GM19043 (cell line): Measurements from ENCODE around the gene SFTA2.
"Not testable (repeated sequence)": the region's sequence is repeated elsewhere in the genome, so short reads cannot be mapped to it uniquely, and the experiment has no call there.

ENCODE experiments used
- ATAC-seq: cut with Tn5 transposase; IDR thresholded peaks from one replicate; pipeline ENCODE4 v1.9.1; 2021; ENCODE audit warnings: low read depth; ENCODE audit not compliant: unreplicated experiment

Gene SFTA2

DNA sequence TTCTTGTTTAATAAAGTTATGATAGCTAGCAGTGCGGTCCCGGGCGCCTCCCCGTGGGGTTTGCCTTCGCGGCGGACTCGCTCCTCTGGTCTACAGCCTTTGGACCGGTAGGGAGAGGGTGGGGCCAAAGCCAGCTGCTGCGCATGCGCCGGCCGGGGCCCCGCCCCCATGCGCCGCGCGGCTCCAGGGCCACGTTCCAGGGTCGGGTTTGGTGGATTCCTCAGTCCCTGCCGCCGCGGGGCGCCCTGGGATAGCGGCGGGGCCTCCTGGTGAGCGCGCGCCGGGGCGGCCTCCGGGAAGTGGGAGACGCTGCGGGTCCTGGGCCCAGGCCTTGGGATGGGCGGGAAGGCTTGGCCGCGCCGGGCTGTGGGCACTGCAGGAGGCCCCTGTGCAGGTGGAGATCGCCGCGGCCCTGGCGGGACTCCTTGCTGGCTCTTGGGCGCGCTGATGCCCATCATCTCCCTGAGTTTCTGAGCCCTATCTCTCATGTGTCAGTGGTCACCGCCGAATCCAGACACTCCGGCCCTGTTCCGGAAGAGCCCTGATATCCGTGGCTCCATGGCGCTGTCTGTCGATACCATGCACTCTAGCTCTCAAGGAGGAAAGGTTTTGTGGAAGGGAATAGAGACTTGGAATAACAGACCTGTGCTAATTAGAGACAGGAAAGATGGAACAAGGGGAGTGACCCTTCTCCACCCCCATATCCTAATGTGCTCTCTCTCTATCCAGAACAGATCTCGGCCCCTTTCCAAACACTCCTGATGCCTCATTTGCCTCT lies 17.7 kb downstream of the SFTA2 start, which contains the start of gene VARS2:
VARS2 (plus strand) TSS at position 163 of the 778 bp plus-strand sequence; CDS start at position 762, 599 bp downstream.
- peak; percentile 75 for ATAC-seq

DNA sequence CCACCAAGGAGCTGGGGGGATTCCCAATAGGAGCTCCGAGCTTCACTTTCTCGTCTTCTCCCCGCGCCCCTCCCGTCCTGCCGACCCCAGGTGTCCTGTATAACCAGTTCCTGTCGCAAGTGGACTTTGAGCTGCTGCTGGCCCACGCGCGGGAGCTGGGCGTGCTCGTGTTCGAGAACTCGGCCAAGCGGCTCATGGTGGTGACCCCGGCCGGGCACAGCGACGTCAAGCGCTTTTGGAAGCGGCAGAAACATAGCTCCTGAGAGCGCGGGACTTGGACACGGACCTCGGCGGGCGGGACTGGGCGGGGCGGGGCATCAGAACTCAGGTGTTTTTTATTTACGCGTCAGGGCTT lies 18.3 kb downstream of the SFTA2 start:
- peak; percentile 21 for ATAC-seq

DNA sequence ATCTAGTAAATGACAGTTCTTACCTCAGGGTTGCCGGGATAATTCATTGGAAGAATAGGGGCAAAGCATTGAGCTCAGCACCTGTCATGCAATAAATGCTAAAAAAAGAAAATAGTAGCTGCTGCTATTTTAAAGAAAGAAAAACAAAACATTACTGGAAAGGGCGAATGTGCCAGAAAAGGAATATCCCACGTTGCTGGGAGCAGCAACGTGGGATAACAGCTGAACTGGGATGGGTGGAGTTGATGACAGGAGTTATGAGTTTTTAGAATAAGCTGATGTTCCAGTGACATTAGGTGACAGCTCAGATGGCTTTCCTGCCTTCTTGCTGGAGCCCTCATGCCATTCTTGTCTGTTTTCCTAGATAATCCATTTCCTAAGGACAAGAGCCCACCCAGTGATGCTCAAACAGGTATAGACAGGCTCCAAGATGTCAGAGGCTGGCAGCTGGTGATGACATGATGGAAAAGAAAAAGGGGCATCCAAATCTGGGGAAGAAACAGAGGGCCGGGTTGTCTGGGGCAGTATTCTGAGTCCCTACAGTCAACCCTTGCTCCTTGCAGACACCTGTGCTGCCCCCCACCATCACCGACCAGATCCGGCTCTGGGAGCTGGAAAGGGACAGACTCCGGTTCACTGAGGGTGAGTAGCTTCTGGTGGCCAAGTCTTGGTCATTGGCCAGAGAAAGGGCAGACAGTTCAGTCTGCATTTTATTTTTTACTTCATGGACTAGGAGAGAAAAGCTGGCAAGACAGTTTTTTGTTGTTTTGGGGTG lies 19.0 kb downstream of the SFTA2 start:
- no peak for ATAC-seq

DNA sequence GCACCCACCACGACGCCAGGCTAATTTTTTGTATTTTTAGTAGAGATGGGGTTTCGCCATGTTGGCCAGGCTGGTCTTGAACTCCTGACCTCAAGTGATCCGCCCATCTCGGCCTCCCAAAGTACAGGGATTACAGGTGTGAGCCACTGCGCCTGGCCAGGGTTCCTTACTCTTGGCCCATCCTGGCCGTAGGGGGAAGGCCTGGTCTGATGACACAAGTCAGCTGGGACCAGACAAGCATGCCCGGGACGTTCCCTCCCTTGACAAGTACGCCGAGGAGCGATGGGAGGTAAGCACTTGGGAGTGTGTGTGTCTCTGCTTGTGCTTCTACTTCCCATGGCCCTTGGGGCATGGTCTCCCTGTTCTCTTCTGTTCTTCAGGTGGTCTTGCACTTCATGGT lies 21.5 kb downstream of the SFTA2 start:
- ATAC-seq = not testable (repeated sequence)

DNA sequence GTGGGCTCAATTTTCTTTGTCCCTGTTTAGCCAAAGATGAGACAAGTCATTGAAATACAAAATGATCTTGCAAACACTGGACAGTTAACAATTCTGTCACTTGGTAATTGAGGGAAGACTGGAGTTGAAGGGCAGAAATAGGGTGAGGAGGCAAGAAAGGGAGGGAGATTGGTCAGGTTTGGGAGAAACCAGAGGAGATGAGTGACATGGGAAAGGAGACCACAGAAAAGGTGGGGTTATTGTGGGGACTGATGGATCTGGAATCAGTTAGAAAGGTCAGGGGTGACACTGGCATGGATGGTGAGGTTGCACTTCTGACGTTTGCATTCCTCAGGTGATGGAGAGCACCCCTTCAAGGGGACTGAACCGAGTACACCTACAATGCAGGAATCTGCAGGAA lies 23.3 kb downstream of the SFTA2 start:
- no peak for ATAC-seq

DNA sequence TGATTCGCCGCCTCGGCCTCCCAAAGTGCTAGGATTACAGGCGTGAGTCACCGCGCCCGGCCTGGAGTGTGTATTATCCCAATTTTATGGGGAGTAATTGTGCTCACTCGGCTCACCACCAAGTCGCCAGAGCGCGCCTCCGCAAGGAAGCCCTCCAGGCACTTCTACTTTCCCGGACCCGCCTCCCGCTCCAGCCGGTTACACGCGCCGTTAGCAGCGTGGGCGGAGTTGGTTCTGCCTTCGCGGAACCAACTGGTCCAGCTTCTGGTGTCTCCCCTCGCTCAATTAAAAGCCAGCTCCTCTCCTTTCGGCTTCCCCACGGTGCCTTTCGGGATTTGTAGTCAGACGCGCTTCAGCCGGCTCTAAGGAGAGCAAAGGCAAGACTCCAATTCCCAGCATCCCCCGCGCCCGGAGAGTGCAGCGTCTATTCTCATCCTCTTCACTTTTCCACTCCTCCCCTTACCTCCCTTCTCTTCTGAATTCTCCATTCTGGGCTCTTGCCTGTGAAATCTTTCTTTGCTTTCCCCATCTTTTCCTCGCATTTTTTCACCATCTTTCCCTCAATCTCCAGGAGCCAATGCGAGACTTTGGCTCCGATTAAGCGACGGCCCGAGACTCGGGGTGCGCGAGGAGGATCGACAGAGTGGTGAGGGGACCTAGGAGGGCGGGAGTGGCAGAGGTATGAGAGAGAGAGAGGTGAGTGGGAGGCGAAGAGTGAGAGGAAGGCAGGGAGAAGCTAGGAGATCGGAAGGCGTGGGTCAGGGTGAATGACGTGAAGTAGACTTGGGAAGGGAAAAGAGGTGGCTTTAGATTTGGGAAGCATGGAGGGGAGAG lies 24.0 kb downstream of the SFTA2 start, which contains the start of gene GTF2H4:
GTF2H4 (plus strand) TSS at position 450 of the 834 bp plus-strand sequence.
- ATAC-seq = peak; percentile 94

DNA sequence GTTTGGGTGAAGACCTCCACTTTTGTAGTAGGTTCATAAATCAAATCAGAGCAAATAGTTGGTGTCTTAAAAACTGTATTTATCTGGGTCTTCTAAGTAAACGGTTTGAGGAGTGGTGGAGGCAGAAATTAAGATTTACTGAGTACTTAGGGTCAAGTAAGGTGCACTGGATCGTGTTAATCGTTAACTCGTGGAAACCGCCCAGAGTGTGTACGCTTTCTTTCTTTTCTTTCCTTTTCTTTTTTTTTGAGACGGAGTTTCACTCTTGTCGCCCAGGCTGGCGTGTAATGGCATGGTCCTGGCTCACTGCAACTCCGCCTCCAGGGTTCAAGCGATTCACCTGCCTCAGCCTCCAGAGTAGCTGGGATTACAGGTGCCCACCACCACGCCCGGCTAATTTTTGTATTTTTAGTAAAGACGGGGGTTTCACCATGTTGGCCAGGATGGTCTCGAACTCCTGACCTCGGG lies 24.6 kb downstream of the SFTA2 start:
- not testable (repeated sequence) for ATAC-seq

DNA sequence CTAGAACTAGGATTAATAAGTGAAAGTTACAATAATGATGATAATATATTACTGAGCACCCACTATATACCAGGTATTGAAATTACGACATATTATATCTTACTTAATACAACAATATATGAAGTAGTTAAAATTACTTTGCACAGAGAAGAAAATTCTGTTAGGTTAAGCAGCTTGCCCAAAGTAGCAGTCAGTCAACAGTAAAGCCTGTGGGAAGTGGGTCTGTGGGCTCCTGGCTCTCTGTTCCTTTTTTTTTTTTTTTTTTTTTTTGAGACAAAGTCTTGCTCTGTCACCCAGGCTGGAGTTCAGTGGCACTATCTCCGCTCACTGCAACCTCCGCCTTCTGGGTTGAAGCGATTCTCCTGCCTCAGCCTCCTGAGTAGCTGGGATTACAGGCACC lies 28.7 kb downstream of the SFTA2 start:
- ATAC-seq = no peak

DNA sequence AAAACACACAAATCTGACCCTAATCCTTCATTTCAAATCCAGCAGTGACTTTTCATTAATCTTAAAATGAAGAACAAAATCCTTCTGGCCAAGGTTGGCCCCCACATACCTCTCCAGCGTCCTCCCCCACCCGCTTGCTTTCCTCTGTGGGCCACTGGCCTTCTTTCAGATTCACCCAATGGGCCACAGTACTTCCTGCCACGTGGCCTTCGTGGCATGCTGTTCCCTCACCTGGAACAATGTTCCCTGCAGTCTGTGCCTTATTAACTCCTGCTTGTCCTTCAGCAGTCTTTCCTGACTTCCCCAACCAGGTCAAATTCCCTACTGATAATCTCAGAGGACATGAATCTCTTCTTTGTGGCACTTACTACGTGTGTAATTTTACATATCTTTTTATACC lies 29.3 kb downstream of the SFTA2 start:
- ATAC-seq = no peak

DNA sequence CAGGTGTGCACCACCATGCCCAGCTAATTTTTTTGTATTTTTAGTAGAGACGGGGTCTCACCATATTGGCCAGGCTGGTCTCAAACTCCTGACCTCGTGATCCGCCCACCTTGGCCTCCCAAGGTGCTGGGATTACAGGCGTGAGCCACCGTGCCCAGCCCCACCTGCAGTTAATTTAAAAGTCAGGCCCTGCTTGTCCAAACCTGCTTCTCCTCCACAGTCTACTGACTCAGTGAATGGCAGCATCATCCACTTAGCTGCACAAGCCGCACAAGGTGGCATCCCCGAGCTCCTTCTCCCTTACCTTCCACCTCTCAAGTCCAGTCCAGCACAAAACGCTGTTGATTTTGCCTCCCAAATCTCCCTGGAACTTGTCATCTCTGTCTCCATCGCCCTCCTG lies 29.8 kb downstream of the SFTA2 start:
- not testable (repeated sequence) for ATAC-seq

DNA sequence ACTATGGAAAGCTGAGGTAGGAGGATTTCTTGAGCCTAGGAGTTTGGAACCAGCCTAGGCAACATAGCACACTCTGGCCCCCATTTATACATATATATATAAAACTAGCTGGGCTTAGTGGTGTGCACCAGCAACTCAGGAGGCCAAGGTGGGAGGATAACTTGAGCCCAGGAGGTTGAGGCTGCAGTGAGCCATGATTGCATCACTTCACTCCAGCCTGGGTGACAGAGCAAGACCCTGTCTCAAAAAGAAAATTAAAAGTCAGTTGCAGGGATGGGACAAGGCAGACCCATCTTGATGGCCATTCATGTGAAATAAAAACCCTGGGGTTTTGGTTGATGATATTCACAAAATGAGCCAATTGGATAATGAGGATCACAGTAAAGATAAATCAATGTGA lies 30.5 kb downstream of the SFTA2 start:
- no peak for ATAC-seq

DNA sequence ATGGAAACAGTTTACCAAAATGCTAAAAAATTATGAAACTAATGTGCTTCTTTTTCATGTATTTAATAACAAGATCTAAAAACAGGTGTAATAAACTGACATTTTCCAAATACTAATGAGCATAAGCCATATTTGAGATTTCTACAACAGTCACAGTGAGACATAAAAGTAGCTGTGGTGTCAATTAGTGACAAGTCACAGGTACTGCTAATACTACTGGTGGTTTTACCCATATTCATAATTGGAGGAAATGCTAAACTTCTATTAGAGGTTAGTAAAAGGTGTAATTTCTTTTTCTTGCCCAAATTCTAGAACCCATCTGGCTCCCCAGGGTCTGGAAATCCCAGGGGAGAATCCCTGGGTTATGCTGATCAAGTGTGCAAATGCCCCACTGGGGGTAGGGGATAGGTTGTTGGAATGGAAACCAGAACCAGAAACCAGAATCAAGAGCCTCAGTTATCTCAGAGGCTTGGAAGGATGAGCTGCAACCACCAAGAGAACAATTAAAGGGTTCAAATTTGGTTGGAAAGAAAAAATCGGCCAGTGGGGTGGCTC lies 31.0 kb downstream of the SFTA2 start:
- ATAC-seq = no peak

DNA sequence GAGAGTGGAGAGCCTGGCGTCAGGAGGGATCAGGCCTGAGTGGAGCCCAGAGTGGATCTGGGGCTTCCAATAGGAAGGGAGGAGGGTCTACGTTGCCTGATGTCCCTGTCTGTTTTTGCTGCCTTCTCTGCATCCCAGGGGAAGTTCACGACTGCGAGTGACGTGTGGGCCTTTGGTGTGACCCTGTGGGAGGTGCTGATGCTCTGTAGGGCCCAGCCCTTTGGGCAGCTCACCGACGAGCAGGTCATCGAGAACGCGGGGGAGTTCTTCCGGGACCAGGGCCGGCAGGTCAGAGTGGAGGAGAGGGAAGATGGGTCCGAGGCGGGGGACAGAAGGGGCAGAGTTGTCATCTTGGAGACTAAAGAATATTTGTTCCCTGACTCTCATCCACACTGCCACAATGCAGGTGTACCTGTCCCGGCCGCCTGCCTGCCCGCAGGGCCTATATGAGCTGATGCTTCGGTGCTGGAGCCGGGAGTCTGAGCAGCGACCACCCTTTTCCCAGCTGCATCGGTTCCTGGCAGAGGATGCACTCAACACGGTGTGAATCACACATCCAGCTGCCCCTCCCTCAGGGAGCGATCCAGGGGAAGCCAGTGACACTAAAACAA lies 33.1 kb downstream of the SFTA2 start:
- no peak for ATAC-seq

DNA sequence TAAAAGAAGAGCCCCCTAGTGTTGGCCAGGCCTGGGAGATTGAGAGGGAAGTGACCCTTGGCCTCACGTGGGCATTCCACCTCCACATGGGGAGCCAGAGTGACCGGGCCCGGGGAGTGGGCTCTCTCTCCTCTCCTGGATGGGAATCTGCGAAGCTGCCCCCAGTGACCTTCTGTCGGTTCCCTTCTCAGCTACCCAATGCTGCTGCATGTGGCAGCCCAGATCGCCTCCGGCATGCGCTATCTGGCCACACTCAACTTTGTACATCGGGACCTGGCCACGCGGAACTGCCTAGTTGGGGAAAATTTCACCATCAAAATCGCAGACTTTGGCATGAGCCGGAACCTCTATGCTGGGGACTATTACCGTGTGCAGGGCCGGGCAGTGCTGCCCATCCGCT lies 34.1 kb downstream of the SFTA2 start:
- ATAC-seq = no peak

DNA sequence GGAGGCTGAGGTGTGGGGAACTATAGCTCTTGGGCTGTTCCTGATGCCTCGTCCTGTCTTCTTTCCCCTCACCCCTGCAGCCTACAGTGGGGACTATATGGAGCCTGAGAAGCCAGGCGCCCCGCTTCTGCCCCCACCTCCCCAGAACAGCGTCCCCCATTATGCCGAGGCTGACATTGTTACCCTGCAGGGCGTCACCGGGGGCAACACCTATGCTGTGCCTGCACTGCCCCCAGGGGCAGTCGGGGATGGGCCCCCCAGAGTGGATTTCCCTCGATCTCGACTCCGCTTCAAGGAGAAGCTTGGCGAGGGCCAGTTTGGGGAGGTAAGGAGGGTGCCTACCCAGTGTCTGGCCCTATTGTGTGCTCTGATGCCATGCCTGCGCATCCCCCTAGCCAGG lies 35.4 kb downstream of the SFTA2 start:
- no peak for ATAC-seq

DNA sequence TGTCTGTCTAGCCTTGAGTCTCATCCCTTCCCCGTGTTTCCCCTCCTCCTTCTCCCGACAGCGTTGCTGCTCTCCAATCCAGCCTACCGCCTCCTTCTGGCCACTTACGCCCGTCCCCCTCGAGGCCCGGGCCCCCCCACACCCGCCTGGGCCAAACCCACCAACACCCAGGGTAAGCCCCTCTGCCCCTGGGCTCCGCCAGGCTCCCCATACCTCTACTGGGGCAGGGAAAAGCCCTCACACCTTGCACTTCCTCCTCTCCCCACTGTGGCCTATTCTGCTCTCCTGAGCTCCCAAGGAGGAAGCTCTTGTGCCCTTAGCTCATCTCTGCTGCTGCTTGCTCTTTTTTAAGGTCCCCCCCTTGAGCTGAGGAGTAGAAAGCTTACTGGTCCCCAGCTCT lies 36.6 kb downstream of the SFTA2 start:
- ATAC-seq = no peak

DNA sequence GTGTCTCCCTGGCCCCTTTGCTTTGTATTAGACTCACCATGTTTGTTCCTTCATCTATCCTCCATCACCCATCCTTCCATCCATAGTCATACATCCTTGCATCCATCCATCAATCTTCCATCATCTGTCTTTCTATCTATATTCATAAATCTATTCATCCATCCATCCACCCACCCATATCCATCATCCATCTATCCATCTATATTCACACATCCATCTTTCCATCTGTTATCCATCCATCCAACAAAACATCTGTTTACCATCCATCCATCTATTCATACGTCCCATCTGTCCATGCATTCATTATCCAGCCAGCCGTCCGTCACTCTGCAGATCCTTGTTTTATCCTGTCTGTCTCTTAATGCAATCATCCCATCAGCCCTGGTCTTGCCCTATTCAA lies 37.0 kb downstream of the SFTA2 start:
- no peak for ATAC-seq

DNA sequence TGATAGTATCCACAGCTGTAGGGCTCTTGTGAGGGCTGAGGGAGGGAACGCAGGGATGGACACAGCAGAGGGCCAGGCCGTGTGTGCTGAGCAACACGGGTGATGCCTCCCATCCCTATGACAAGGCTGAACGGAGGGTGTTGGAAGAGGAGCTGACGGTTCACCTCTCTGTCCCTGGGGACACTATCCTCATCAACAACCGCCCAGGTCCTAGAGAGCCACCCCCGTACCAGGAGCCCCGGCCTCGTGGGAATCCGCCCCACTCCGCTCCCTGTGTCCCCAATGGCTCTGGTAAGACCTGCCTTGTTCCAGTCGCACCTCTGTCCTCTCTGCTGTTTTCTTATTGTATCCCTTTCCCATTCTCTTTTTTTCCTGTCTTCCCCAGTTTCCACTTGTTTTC lies 37.6 kb downstream of the SFTA2 start:
- ATAC-seq = no peak

DNA sequence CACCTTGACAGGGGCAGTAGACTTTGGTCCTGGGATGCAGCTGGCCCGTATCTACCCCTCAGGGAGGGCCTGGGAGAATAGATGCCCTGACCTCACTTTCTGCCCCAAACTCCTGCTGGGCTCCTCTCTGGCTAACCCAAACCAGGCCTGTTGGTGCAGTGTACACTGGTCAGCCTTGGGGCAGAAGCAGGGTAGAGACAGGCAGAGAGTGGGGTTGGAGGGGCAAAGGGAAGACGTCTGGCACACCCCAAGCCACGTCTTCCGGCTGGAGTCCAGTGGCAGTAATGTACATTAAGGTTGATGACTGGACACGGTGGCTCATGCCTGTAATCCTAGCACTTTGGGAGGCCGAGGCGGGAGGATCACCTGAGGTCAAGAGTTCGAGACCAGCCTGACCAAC lies 38.3 kb downstream of the SFTA2 start:
- no peak for ATAC-seq

DNA sequence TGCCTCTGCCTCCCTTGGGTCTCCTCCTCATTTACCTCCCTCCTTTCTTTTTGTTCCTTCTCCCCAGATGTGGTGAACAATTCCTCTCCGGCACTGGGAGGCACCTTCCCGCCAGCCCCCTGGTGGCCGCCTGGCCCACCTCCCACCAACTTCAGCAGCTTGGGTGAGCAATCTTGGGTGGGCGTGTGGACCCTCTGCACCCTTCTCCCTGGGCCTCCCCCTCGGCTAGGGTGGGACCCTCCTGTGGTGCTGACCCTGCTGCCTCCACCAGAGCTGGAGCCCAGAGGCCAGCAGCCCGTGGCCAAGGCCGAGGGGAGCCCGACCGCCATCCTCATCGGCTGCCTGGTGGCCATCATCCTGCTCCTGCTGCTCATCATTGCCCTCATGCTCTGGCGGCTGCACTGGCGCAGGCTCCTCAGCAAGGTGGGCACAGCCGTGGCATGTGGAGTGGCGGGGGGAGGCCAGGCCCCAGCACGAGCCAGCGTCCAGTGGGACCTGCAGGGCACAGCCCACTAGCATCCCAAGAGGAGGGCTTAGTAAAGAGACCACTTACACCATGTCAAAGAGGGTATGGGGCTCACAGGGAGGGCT lies 38.9 kb downstream of the SFTA2 start:
- ATAC-seq = no peak
